Activated CD4-positive, alpha-beta T cell treated with anti-CD3 and anti-CD28 coated beads for 1 hour (primary cell): ENCODE measurements around the gene MYOT.
"Not testable (repeated sequence)": the region's sequence is repeated elsewhere in the genome, so short reads cannot be mapped to it uniquely, and the experiment has no call there.

Experiments
- DNase-seq: peaks from one replicate; pipeline ENCODE4 v3.0.0-alpha.2; 2020

MYOT gene, protein sequence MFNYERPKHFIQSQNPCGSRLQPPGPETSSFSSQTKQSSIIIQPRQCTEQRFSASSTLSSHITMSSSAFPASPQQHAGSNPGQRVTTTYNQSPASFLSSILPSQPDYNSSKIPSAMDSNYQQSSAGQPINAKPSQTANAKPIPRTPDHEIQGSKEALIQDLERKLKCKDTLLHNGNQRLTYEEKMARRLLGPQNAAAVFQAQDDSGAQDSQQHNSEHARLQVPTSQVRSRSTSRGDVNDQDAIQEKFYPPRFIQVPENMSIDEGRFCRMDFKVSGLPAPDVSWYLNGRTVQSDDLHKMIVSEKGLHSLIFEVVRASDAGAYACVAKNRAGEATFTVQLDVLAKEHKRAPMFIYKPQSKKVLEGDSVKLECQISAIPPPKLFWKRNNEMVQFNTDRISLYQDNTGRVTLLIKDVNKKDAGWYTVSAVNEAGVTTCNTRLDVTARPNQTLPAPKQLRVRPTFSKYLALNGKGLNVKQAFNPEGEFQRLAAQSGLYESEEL

GRCh38 chr5:137867664-137868063 is at the start of gene MYOT:
MYOT (plus strand) TSS chr5:137867860; CDS start chr5:137870652, 2,792 bp downstream.
- no peak for DNase-seq

GRCh38 chr5:137819766-137820165 is 47.9 kb upstream of the MYOT start:
- no peak for DNase-seq

DNA sequence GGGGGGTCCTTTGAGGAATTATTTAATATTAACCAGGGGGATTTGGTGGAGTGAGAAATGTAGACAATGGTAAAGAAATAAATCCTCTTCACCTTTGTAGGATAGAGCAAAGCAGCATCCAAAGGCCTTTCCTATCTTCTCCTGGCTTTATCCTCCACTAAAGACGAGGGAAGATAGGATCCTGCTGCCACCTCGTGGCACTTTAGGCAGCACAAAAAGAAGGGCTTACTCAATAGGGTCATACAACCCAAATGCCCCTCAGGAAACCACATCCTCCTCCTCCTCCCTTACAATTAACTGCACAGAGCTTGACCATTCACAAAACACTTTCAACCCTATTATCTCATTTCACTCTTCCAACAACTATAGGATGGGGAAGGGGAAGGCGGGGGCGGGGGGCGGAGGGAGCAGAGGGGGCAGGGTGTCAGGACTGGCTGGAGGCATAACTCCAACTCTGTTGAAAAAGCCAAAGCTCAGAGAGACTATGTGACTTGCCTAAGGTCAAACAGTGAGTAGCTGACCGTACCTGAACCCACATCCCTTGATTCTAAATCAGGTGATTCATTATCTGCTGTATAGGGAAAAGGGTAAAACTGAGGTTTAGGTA is 45.4 kb upstream of the MYOT start:
- no peak for DNase-seq

GRCh38 chr5:137822984-137823383 is 44.7 kb upstream of the MYOT start:
- DNase-seq, result no peak

DNA sequence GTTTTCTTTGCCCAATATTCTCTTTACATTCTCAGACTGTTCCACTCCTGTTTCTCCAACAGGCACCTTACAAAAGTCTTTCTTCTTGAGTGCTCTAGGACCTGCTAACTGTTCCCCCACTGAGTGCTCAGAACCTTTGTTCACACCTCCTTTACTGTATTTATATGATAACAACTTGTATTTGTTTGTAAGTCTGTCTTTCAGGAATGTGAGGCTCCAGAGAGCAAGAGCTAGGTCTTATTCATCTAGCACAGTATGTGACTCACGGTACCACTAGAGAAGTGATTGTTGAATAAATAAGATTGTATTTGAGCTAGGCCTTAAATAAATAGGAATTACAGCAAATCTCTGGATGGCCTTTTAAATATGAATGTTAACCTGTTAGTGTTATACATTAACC is 42.5 kb upstream of the MYOT start:
- no peak for DNase-seq

- no peak for DNase-seq
Measured at GRCh38 chr5:137826067-137826466, 41.6 kb upstream of the MYOT start.

DNA sequence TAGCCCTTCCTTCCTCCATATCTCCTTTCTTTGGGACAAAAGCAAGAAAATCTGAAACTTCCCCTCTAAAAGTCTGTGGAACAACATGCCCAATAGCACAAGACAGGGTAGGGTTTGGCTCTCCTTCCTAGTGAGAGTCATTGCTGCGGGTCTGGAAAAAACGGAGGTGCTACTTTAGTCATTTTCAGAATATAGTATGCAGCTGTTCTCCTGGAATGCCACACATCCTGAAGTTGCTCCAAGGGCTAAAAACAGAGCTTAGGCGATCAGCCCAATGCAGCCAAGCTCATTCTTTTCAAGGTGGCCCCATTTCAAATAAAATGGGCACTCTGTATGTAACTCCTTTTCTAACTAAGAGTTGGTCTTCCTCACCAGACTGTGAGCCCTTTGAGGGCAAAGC is 39.5 kb upstream of the MYOT start:
- DNase-seq, result no peak

GRCh38 chr5:137828664-137829063 is 39.0 kb upstream of the MYOT start:
- DNase-seq, result no peak

- no peak for DNase-seq
Measured at GRCh38 chr5:137831105-137831504, 36.6 kb upstream of the MYOT start.

DNA sequence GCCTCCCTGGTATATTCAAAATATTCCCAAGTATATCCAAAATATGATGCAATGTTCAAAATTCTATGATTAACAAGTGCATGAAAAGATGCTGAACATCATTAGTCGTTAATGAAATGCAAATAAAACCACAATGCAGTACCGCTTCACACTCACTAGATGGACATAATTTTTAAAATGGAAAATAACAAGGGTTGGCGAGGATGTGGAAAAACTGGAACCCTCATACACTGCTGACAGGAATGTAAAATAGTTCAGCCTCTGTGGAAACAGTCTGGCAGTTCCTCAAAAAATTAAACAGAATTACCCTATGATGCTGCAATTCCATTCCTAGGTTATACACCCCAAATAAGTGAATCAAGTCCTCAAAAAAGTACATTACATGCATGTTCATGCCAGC is 36.1 kb upstream of the MYOT start:
- DNase-seq, result no peak

DNA sequence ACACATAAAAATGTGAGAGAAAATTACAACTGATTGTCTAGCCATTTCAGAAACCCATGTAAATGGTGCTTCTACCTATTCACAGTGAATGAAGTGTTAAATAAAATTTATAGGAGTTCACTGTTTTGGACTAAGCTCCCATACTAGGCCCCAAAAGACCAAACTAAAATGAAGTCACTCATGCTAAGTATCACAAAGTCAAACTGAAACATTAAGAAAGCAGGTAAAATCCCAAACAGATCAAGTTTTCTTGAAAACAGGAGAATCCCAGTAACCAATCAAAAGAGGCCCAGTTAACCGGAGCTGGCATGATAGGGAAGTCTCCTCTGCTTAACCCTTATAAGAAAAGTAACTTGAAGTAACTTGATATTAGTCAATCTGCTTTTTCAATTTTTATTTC is 35.2 kb upstream of the MYOT start:
- no peak for DNase-seq

- DNase-seq, result no peak
Measured at GRCh38 chr5:137833463-137833862, 34.2 kb upstream of the MYOT start.

GRCh38 chr5:137834498-137835049 is 33.1 kb upstream of the MYOT start:
- DNase-seq, result no peak

DNA sequence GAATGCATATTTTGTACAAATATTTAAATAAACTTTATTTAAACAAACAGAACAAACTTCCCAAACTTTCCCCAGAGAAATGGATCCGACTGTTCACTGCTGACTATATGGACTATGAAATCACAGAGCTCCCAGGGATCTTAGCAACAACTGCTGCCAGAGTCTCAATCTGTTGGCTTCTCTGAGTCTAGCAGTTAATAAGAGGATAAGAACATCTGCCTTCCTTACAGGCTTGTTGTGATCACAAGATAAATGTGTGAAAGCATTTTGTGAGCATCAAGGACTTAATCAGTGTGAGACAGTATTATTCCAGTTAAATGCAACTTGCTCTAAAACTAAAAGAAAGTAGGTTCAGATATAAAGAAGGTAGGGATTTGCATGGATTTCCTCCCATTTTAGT is 31.4 kb upstream of the MYOT start:
- DNase-seq, result no peak

DNA sequence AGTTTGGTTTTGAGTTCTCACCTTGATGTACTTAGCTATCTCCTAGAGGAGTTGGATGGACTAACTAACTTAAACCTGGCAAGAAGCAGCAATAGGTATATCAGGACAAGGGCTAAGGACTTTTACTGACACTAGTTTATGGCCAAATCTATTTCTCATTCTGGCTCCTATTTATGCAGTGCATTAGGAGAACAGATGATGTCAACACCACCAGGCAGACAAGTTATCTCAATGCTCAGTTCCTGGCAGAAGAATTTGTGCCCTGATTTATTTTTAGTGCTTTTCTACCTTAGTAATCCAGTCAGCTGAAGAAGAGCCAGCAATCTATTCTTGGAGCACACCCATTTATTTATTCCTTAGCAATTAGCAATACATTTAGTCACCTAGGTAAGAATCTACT is 30.7 kb upstream of the MYOT start:
- DNase-seq, result no peak

- DNase-seq, result no peak
Measured at GRCh38 chr5:137837491-137838394, 29.9 kb upstream of the MYOT start.

GRCh38 chr5:137838976-137839375 is 28.7 kb upstream of the MYOT start:
- no peak for DNase-seq

- no peak for DNase-seq
Measured at GRCh38 chr5:137842296-137842695, 25.4 kb upstream of the MYOT start.

GRCh38 chr5:137843676-137844299 is 23.9 kb upstream of the MYOT start:
- DNase-seq, result no peak

GRCh38 chr5:137845472-137845871 is 22.2 kb upstream of the MYOT start:
- DNase-seq, result no peak

GRCh38 chr5:137847687-137848086 is 20.0 kb upstream of the MYOT start:
- no peak for DNase-seq

GRCh38 chr5:137853165-137853564 is 14.5 kb upstream of the MYOT start:
- DNase-seq, result not testable (repeated sequence)

- no peak for DNase-seq
Measured at GRCh38 chr5:137856201-137856600, 11.5 kb upstream of the MYOT start.
